Kasumi-1 (cell line): ENCODE measurements around the gene GLI3.

Experiments used
- DNase-seq, 2 experiments: peaks; one replicate each; lab custom pipeline; 2025; lab: John Stamatoyannopoulos, UW

The GLI3 gene

DNA sequence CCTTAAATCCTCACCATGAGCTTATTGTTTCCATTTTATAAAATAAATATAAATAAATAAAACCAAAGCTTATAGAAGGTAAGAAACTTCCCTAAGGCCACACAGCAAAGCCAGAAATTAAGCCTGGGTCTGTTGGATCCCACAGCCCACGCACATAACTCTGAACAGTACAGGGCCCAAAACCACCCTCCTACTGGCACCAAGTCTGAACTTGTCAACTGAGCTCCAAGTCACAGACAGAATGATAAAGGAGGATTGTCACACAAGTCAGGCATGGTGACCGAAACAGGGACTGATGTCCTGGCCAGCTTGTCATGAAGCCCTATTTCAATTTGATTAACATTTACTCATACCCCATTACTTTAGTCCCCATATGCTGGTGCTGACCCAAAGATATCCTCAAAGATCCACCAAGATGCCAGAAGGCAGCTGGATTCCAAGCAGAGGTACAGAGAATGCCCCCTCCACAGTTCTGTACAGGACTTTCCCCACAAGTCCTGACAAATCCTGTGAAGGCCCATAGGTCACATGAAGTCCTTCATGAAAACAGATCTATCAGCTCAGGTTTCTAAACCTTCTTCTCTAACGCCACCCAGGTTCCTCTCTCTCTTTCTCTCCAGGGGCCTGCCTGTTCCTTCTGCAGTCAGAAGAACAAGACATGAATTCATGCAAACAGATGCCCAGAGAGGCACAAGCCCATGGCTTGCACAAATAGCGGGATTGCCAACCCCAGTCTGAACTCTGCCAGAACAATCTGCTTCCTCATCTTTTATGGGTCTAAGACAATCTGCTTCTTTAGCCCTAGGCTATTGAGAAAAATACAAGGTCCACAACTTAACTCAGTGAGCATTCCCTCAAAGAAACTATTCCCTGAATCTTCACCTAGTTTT lies 60.9 kb downstream of the GLI3 start:
- DNase-seq: no peak

DNA sequence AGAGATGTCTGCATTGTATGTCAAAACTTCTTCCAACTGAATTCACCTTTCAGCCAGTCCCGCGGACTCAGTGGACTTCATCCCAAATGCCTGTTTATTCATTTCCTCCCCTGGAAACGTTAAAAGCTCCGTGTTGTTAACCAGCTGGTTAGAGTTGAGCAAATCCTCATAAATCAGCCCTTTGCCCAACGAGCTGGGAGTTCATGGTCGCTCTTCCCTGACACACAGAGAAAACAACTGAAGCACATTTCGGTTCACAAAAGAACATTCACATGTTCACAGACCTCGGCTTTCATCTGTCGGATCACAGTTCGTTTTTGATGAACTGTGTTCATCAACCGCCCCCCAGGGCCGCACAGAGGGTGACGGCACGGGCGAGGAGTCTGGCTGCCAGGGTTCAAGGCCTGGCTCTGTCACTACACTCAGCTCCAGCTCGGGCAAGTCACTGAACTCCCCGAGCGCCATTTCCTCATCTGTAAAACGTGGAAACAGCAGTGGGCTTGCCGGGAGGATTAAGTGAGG lies 62.6 kb downstream of the GLI3 start:
- DNase-seq: no peak

DNA sequence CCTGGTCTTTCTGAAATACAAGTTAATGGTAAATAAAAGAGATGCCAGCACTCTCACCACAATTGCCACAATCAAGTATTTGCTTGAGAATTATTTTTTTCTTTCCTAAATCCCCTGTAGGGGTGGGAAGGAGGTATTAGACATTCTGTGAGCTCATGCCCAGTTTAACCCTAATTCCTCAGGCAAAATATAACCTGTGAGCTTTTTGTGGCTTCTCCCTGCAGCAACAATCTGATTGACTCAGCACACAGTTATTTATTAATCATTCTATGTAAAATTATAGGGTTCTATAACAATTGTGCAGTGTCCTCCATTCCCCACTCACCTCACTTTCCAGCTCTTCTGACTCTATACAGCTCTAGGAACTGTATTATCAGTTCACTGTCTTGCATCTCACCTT lies 66.3 kb downstream of the GLI3 start:
- no peak for DNase-seq

- no peak for DNase-seq
Observed at GRCh38 chr7:42168512-42168911, 68.5 kb downstream of the GLI3 start.

GRCh38 chr7:42167631-42168236 lies 69.3 kb downstream of the GLI3 start:
- no peak for DNase-seq

GRCh38 chr7:42167206-42167605 lies 69.8 kb downstream of the GLI3 start:
- no peak for DNase-seq

GRCh38 chr7:42164881-42165428 lies 72.1 kb downstream of the GLI3 start:
- DNase-seq: no peak

- DNase-seq: no peak
Observed at GRCh38 chr7:42162560-42163325, 74.3 kb downstream of the GLI3 start.

DNA sequence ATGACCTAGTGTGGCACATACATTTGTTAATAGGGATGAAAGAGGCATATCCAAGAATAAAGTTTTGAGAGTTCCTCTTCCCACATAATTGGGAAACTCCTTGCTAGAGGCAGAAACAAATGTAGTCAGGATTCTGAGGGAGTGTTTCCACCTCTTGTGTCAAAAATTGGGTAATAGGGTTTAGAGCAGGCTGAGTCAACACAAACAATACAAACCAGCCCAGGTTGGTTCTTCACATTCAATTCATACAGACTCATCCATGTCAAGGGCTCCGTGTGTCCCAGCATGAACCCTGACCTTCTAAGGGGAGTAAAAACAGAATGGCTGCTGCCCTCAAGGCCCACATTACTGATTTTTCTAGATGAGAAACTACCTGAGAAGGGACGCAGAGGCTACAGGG lies 75.3 kb downstream of the GLI3 start:
- no peak for DNase-seq

GRCh38 chr7:42161110-42161509 lies 75.9 kb downstream of the GLI3 start:
- DNase-seq: no peak

DNA sequence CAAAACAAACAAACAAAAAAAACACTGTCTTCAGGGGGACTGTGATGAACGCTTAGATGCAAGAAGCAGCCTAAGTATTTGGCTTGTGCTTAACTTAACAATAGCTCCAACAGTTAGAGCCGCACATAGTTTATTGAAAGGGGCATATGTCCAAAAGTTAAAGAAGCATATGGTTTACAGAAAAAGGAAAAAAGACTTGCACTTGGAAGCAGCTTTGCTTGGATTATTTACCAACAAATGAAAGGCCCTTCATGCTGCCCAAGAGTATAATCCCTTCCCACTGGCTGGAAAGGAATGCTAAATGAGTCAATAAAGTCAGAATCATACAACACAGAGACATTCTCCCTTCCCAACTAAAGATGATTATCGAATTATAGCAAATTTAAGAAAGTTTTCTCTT lies 77.9 kb downstream of the GLI3 start:
- no peak for DNase-seq

DNA sequence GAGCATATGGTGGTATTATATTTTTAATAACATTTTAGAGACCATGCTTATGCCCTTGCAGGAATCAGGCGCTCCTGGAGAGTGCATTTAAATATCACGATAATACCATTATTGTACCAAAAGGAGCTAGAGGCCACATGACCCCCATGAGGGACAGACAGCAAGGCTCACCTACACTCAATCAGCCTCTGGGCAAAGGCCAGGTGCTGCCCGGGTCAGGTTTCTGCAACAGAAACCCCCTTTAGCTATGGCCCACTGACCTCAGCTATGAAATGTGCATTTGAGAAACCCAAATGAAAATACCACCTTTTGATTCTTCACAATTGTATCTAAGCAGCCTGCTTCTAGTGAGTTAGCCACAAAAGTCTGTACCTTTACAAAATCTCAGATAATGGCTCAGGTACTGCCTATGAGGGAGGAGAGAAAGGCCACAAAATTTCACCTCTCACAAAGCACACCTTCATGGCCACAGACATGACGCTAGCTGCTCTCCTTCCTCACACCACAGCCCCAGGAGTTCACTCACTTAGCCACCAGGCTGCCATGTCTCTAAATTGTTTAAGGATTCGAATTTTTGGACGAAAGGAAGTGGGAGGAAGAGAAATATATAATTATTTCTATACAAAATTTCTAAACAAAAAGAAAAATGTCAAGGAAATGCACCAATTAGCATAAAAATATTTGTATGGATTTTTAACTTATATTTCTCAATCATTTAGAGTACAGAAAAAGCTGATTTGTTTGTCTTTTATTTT lies 79.9 kb downstream of the GLI3 start:
- DNase-seq: no peak

GRCh38 chr7:42156291-42156865 lies 80.6 kb downstream of the GLI3 start:
- DNase-seq: no peak

- no peak for DNase-seq
Observed at GRCh38 chr7:42155584-42156290, 81.3 kb downstream of the GLI3 start.

GRCh38 chr7:42154173-42154572 lies 82.8 kb downstream of the GLI3 start:
- no peak for DNase-seq

DNA sequence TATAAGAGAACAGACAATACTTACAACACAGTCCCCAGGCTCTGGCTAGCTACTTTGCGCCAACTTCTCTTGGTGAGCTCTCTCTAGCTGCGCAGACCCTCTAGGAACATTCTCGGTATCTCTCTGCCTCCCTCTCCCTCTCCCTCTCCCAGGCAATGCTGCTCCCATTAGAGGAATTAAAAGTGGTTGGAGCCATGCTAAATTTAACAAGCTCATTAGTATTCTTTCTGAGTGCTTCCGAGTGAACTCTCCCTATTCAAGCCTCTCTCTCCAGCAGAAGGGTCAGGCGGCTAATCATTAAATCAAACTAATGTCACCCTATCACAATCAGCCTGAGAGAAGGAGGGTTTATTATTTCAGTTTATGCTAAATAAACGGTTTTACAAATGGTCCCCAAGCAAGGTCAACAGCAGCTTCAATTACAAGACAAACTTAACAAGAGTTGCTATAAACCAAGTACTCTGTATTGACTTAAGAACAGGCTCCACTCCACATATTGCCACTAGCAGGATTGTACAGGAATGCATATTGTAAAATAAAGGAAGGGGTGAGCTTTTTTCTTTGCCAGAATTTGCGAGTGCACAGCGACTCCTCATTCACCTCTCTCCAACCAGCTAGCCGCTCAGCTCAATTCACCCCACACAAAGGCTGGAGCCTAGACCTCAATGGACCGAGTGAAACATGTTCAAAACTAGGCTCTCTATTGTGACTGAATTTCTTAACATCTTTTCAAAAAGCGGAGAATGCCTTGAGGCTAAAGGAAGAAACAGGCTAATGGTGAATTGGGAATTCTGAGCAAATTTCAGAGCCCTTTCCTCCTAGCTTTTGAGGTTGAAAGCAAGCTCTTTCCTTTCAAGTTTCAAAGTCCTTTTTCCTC lies 84.4 kb downstream of the GLI3 start:
- DNase-seq: no peak

GRCh38 chr7:42151309-42151708 lies 85.7 kb downstream of the GLI3 start:
- no peak for DNase-seq

DNA sequence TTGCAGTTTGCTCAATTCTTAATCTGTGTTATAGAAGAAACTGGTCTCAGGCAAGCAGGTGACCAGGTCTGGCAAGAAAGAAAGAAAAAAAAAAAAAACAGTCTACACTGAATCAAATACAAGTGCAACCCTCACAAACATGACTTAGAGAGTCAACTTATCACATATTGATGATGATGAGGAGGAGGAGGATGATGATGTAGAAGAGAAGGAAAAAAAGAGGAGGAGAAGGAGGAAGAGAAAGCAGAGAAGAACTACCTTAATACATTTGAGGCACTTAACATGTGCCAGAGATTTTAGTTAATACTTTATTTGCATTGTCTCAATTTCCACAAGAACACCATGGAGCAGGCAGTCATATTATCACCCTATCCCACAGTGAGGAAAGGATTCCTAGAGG lies 91.5 kb downstream of the GLI3 start:
- DNase-seq: no peak

GRCh38 chr7:42144604-42145003 lies 92.4 kb downstream of the GLI3 start:
- DNase-seq: no peak
